OCI-LY3 (cell line): ENCODE data around the gene NEK10.

Source experiments
- CTCF ChIP-seq: fragments of 200-600, 300-600 bp; sonication (generic); IDR thresholded peaks from 2 replicates; pipeline ENCODE4 v1.5.1; 2014; ENCODE audit warnings: antibody characterized with exemption, low read length, low read depth
- EZH2phosphoT487 ChIP-seq: fragments of 200-600 bp; shearing (Covaris generic); IDR thresholded peaks from 2 replicates; pipeline ENCODE4 v1.6.1; 2018; ENCODE audit warnings: antibody characterized with exemption, mixed run types, low read depth

GRCh38 chr3:27080258-27080525 lies 289.0 kb downstream of the NEK10 start:
- TF ChIP-seq CTCF (no peak), EZH2phosphoT487 (no peak)
